IPS-NIHi7 (cell line): ENCODE measurements around the gene SRRT.
"Not testable (repeated sequence)": the region's sequence is repeated elsewhere in the genome, so short reads cannot be mapped to it uniquely, and the experiment has no call there.

Source experiments
- DNase-seq: peaks from one replicate; pipeline ENCODE4 v3.0.0; 2012; ENCODE audit warnings: mixed read lengths; ENCODE audit errors: extremely low spot score

Gene SRRT

GRCh38 chr7:100935381-100935780, 60.5 kb downstream of the SRRT start:
- not testable (repeated sequence) for DNase-seq

GRCh38 chr7:100936167-100936566, 61.3 kb downstream of the SRRT start:
- not testable (repeated sequence) for DNase-seq
